Type B pancreatic cell (in vitro differentiated cells): Measurements from ENCODE around the gene HLA-DQA2. TPM values are rescaled to one million over a fixed set of nuclear protein-coding genes. Genes with fewer than 3 reads are reported as not detected.
"Not testable (repeated sequence)": the region's sequence is repeated elsewhere in the genome, so short reads cannot be mapped to it uniquely, and the experiment has no call there.

Source experiments
- DNase-seq: peaks from one replicate; pipeline ENCODE4 v3.0.0; 2021; ENCODE audit warnings: mixed read lengths; ENCODE audit not compliant: unreplicated experiment; ENCODE audit errors: extremely low spot score
- H3K27ac Mint-ChIP-seq: 2 replicates; pipeline ENCODE4 v1.8.0; 2021; ENCODE audit warnings: mild to moderate bottlenecking, mixed read lengths
- H3K27me3 Mint-ChIP-seq: 2 replicates; pipeline ENCODE4 v1.8.0; 2021; ENCODE audit warnings: mixed read lengths
- H3K36me3 Mint-ChIP-seq: 2 replicates; pipeline ENCODE4 v1.8.0; 2021; ENCODE audit warnings: mixed read lengths
- H3K4me1 Mint-ChIP-seq: one replicate; pipeline ENCODE4 v1.8.0; 2021; ENCODE audit warnings: mixed read lengths; ENCODE audit not compliant: unreplicated experiment
- H3K4me3 Mint-ChIP-seq: 2 replicates; pipeline ENCODE4 v1.8.0; 2021; ENCODE audit warnings: mild to moderate bottlenecking, mixed read lengths
- H3K9me3 Mint-ChIP-seq: 2 replicates; pipeline ENCODE4 v1.8.0; 2021; ENCODE audit warnings: mixed read lengths
- total RNA-seq: library from RNA; stranded (reverse); gene quantifications from 2 replicates; pipeline ENCODE4 v1.2.1, GENCODE V29; 2021; ENCODE audit warnings: low replicate concordance
- TF ChIP-seq, protein P1 (sequence below): fragments of 200-600 bp; sonication (generic); conservative IDR thresholded peaks from 2 replicates; pipeline ENCODE4 v1.5.0; 2021; ENCODE audit warnings: antibody characterized with exemption, mild to moderate bottlenecking

Gene HLA-DQA2
- total RNA-seq, 1 donor from 2014 or later, result not detected

DNA sequence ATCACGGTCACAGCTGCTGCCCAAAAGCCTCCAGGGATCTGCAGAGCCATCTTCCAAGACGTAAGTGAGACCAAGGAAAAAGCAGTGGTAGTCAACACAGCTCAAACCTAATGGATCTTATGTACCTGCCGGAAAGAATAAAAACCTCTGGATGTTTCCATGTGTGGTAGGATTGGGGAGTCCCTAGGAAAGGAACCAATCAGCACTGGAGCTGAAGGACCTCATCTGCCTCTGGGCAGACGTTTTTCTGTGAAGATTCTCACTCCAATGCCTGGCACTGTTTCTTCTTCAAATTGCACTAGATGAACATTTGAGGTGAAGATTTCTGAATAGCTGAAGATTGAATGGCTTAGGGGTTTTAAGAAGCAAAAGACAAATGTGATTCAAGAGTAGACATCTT, 22.2 kb downstream of the HLA-DQA2 start, which contains the start of gene HLA-DQB2:
HLA-DQB2 (minus strand) TSS at position 112 of the 400 bp plus-strand sequence; CDS start at position 50, 62 bp downstream.
- no peaks in the 10 kb centered on the region for H3K36me3 Mint-ChIP-seq
- no peak within 1 kb of the TSS for H3K27ac Mint-ChIP-seq
- no peaks in the 10 kb centered on the region for H3K4me1 Mint-ChIP-seq
- peaks cover 49% of the 10 kb centered on the region for H3K27me3 Mint-ChIP-seq
- H3K9me3 Mint-ChIP-seq, result no peaks in the 10 kb centered on the region
- no peak within 1 kb of the TSS for H3K4me3 Mint-ChIP-seq
- no peak for DNase-seq
- TF ChIP-seq, protein P1, sequence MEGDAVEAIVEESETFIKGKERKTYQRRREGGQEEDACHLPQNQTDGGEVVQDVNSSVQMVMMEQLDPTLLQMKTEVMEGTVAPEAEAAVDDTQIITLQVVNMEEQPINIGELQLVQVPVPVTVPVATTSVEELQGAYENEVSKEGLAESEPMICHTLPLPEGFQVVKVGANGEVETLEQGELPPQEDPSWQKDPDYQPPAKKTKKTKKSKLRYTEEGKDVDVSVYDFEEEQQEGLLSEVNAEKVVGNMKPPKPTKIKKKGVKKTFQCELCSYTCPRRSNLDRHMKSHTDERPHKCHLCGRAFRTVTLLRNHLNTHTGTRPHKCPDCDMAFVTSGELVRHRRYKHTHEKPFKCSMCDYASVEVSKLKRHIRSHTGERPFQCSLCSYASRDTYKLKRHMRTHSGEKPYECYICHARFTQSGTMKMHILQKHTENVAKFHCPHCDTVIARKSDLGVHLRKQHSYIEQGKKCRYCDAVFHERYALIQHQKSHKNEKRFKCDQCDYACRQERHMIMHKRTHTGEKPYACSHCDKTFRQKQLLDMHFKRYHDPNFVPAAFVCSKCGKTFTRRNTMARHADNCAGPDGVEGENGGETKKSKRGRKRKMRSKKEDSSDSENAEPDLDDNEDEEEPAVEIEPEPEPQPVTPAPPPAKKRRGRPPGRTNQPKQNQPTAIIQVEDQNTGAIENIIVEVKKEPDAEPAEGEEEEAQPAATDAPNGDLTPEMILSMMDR, result no peak

DNA sequence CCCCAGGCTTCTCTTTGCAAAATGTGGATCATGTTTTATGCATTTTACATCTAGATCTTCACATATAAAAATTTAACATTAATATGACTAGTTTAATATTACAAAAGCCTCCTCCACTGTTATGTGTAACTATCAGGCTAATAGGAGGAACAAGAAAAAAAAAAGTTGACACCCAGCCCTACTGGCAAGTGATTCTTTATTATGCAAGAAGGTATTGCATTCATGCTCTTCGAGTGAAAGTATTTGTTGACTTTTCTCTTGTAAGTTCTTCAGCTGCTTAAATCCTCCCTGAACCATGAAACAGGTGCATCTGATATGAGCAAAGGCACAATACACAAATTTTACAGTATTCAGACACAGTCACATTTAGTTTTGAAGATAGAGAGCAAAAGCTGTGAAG, 22.9 kb downstream of the HLA-DQA2 start:
- H3K9me3 Mint-ChIP-seq, result no peaks in the 10 kb centered on the region
- H3K27ac Mint-ChIP-seq, result no peak overlapping the region
- no peaks in the 10 kb centered on the region for H3K4me1 Mint-ChIP-seq
- TF ChIP-seq, protein P1, result no peak
- DNase-seq, result no peak
- H3K36me3 Mint-ChIP-seq, result no peaks in the 10 kb centered on the region
- H3K4me3 Mint-ChIP-seq, result no peak overlapping the region
- peaks cover 53% of the 10 kb centered on the region for H3K27me3 Mint-ChIP-seq

DNA sequence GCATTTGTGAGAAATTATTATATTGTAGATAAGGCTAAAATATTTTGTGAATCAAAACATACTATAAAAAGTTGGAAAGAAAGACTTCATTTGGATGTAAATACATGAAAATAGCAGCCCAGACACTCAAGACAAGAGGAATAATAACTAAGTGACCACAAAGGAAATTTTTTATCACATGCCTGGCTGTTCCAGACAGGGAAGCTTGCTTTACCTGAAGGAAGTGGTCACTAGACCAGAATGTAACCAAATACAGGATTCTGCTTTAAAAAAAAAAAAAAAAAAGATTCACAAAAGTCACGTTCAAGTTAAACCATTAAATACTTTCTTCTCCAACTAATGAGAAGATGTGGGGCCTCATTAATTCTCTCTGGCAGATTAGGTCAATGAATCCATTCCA, 31.5 kb downstream of the HLA-DQA2 start:
- Mint-ChIP-seq H3K27ac (no peak overlapping the region), H3K36me3 (no peaks in the 10 kb centered on the region), H3K4me1 (no peaks in the 10 kb centered on the region), H3K27me3 (peaks cover 62% of the 10 kb centered on the region), H3K9me3 (no peaks in the 10 kb centered on the region), H3K4me3 (no peak overlapping the region)
- TF ChIP-seq, protein P1, result no peak
- no peak for DNase-seq

DNA sequence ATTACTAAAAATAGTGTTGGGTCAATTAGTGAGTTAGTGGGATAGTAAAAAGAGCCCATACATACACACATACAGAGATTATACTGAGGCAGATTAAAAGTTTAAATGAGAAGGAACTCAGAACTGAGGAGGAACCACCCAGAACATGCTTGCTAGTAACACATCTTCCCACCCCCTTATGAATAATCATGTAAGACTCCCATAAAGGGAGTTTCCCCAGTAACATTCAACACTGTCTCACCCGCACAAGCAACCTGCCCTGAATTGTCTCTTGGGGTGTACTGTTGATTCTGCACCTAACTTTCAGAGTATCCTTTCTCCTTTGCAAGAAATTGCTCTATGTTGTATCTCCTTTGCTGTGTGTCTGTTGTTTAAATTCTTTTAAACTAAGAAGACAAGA, 33.2 kb downstream of the HLA-DQA2 start:
- TF ChIP-seq, protein P1, result no peak
- H3K9me3 Mint-ChIP-seq, result no peaks in the 10 kb centered on the region
- no peak overlapping the region for H3K27ac Mint-ChIP-seq
- H3K27me3 Mint-ChIP-seq, result peaks cover 48% of the 10 kb centered on the region
- no peak overlapping the region for H3K4me3 Mint-ChIP-seq
- H3K4me1 Mint-ChIP-seq, result no peaks in the 10 kb centered on the region
- H3K36me3 Mint-ChIP-seq, result no peaks in the 10 kb centered on the region
- DNase-seq, result no peak

DNA sequence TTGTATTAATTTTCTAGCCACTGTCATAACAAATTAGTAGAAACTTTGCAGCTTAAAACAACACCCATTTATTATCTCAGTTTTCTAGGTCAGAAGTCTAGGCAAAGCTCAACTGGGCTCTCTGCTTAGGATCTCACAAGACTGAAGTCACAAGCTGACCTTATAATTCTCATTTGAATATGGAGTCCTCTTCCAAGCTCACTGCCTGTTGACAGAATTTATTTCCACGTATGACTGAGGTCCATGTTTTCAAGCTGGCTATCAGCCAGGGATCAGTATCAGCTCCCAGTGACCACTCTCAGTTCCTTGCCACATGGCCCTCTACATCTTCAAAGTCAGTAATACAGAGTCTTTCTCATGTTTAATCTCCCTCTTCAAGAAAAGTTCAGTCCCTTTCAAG, 33.9 kb downstream of the HLA-DQA2 start:
- Mint-ChIP-seq H3K27ac (no peak overlapping the region), H3K36me3 (no peaks in the 10 kb centered on the region), H3K4me1 (no peaks in the 10 kb centered on the region), H3K4me3 (no peak overlapping the region), H3K27me3 (peaks cover 46% of the 10 kb centered on the region), H3K9me3 (no peaks in the 10 kb centered on the region)
- no peak for DNase-seq
- TF ChIP-seq, protein P1, result no peak

GRCh38 chr6:32779036-32779435, 37.8 kb downstream of the HLA-DQA2 start:
- TF ChIP-seq, protein P1, result no peak
- no peaks in the 10 kb centered on the region for H3K4me1 Mint-ChIP-seq
- peaks cover 35% of the 10 kb centered on the region for H3K27me3 Mint-ChIP-seq
- no peak overlapping the region for H3K4me3 Mint-ChIP-seq
- no peak overlapping the region for H3K27ac Mint-ChIP-seq
- H3K36me3 Mint-ChIP-seq, result no peaks in the 10 kb centered on the region
- peaks cover 4% of the 10 kb centered on the region for H3K9me3 Mint-ChIP-seq
- no peak for DNase-seq

DNA sequence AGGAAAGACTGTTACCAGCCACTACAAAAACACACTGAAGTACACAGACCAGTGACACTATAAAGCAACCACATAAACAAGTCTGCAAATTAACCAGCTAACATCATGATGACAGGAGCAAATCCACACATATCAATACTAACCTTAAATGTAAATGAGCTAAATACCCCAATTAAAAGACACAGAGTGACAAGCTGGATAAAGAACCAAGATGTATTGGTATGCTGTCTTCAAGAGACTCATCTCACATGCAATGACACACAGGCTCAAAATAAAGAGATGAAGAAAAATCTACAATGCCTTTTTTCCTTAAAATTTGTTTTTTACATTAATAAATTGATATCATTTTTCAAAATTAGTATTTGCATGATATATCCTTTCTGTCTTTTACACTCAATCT, 41.7 kb downstream of the HLA-DQA2 start:
- not testable (repeated sequence) for H3K9me3 Mint-ChIP-seq, H3K4me3 Mint-ChIP-seq, H3K27ac Mint-ChIP-seq, H3K36me3 Mint-ChIP-seq, H3K4me1 Mint-ChIP-seq, DNase-seq
- peaks cover 40% of the 10 kb centered on the region for H3K27me3 Mint-ChIP-seq
